ENCODE measurements around the gene TOPBP1. TPM values are rescaled to one million over a fixed set of nuclear protein-coding genes. Genes with fewer than 3 reads are reported as not detected.

The TOPBP1 gene
- total RNA-seq, 2 experiments from 2014 or later, result 83.2 to 86.3 TPM

Other genes starting within 250 kb of the TOPBP1 start
- 100 to 1,000 TPM; 291 to 305 TPM for gene CDV3, start 88.3 kb downstream of the TOPBP1 start, total RNA-seq
- under 1 TPM; 0.02 to 0.17 TPM for gene TF, start 84.5 kb upstream of the TOPBP1 start, total RNA-seq
- gene SRPRB, start 143.9 kb upstream of the TOPBP1 start, total RNA-seq, result 100 to 1,000 TPM; 128 to 131 TPM
- under 1 TPM; 0.42 to 0.57 TPM for gene RAB6B, start 233.9 kb upstream of the TOPBP1 start, total RNA-seq

All from activated CD8-positive, alpha-beta memory T cell treated with anti-CD3 and anti-CD28 coated beads for 36 hours (primary cell).